Cardiac muscle cell (in vitro differentiated cells and primary cell): Measurements from ENCODE around the gene CAPN10. TPM values are rescaled to one million over a fixed set of nuclear protein-coding genes. Genes with fewer than 3 reads are reported as not detected.

Source experiments
- DNase-seq, 2 donors: peaks; one replicate each; pipeline versions ENCODE4 v3.0.0 to v3.0.0-alpha.2; 2010 to 2017; ENCODE audit warnings: low read depth in 1 of 2, low spot score in 1 of 2
- H3K27ac ChIP-seq: fragments of 200-600 bp; sonication (generic); 2 replicates; pipeline ENCODE4 v1.5.1; 2016
- H3K27me3 ChIP-seq: fragments of 200-600 bp; sonication (generic); 2 replicates; pipeline ENCODE4 v1.6.0; 2016; ENCODE audit warnings: control low read depth
- H3K36me3 ChIP-seq: fragments of 200-600 bp; sonication (generic); 2 replicates; pipeline ENCODE4 v1.5.1; 2016; ENCODE audit warnings: control low read depth
- H3K4me1 ChIP-seq: fragments of 200-600 bp; sonication (generic); 2 replicates; pipeline ENCODE4 v1.8.1; 2017; ENCODE audit warnings: low read depth, mild to moderate bottlenecking, mixed run types
- H3K4me3 ChIP-seq: fragments of 200-600 bp; sonication (generic); 2 replicates; pipeline ENCODE4 v1.5.1; 2016; ENCODE audit warnings: mild to moderate bottlenecking
- H3K9me3 ChIP-seq: fragments of 200-600 bp; sonication (generic); 2 replicates; pipeline ENCODE4 v1.5.1; 2017; ENCODE audit warnings: low read depth, mild to moderate bottlenecking, control low read depth
- CTCF ChIP-seq: IDR thresholded peaks from 2 replicates; pipeline ENCODE4 v1.5.1; 2012; ENCODE audit warnings: low read depth, mild to moderate bottlenecking, low read length
- polyA plus RNA-seq: library from polyadenylated mRNA; unstranded; fragments of >200 nt; fragmentation: Nextera tagmentation; extraction: Ambion mirVana; gene quantifications from 2 replicates; pipeline ENCODE4 v1.2.1, GENCODE V29; 2016
- total RNA-seq: library from RNA; depleted of rRNA; stranded (reverse); fragments of >200 nt; gene quantifications from 2 replicates; pipeline ENCODE4 v1.2.3, GENCODE V29; 2016

Gene CAPN10
- total and polyA plus RNA-seq, 2 experiments from 2014 or later, result 60.8 to 62.8 TPM

DNA sequence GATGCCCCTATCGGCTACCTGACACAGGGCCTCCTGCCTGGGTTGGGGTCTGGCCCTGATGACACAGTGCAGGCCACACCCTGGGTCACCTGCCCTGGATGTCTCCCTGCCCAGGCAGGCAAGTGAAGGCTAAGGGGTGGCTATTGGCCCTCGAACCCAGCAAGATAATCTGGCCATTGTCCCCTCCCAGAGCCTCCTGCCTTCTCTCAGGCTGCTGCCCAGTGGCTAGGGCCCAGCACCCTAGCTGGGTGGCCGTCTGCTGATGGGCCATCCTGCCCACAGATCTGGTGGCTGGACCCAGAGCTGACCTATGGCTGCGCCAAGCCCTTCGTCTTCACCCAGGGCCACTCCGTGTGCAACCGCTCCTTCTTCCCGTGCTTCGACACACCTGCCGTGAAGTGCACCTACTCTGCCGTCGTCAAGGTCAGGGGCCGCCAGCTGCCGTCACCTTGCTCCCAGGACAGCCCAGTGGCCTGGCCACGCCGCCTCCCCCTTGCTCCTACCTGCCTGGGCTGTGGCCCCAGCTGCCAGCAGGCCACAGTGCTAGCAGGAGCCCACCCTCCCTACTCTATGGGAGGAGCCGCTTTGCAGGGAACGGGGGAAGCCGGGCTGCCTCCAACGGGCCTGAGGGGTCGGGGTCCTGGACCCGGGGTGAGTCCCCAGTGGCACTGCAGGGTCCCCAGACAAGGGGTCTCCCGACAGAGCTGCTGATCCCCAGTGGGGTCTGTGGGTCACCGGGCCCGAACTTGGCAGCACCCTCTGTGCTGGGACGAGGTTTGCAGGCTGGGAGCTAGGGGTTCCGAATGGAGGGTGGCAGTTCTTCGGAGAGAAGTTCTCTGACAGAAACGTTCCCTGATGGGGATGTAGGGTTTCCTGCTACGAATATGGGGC lies 14.1 kb upstream of the CAPN10 start:
- peaks cover 4% of the 10 kb centered on the region for H3K4me1 ChIP-seq
- DNase-seq, result no peak

DNA sequence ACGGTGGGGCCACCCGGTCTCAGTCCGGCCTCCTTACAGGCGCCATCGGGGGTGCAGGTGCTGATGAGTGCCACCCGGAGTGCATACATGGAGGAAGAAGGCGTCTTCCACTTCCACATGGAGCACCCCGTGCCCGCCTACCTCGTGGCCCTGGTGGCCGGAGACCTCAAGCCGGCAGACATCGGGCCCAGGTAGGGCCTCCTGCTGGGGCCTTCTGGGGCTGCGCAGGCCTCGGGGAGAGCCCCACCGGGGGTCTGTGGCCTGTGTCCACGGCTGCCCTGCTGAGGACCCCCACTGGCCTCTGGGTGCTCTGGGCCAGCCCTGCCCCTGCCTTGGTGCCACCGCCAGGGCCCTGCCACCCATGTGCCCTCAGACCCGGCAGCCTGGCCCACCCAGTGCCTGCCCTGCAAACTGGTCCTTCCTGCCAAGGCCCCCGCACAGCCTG lies 13.4 kb upstream of the CAPN10 start:
- Histone ChIP-seq H3K4me1 (peaks cover 3% of the 10 kb centered on the region), H3K4me3 (no peak overlapping the region), H3K27ac (no peak overlapping the region), H3K27me3 (no peaks in the 10 kb centered on the region), H3K36me3 (peaks cover 3% of the 10 kb centered on the region), H3K9me3 (no peaks in the 10 kb centered on the region)
- no peak for DNase-seq
- TF ChIP-seq CTCF, result no peak

More for the DNA sequence above, 14.1 kb upstream of the CAPN10 start:
- no peak overlapping the region for H3K4me3 ChIP-seq
- H3K9me3 ChIP-seq, result no peaks in the 10 kb centered on the region
- no peaks in the 10 kb centered on the region for H3K27me3 ChIP-seq
- no peak for TF ChIP-seq CTCF
- no peak overlapping the region for H3K27ac ChIP-seq
- peaks cover 3% of the 10 kb centered on the region for H3K36me3 ChIP-seq

GRCh38 chr2:240573516-240574385 lies 12.8 kb upstream of the CAPN10 start:
- Histone ChIP-seq H3K9me3 (no peaks in the 10 kb centered on the region), H3K36me3 (peaks cover 3% of the 10 kb centered on the region), H3K27me3 (no peaks in the 10 kb centered on the region), H3K4me1 (peaks cover 3% of the 10 kb centered on the region), H3K4me3 (no peak overlapping the region), H3K27ac (no peak overlapping the region)
- no peak for DNase-seq
- no peak for TF ChIP-seq CTCF

DNA sequence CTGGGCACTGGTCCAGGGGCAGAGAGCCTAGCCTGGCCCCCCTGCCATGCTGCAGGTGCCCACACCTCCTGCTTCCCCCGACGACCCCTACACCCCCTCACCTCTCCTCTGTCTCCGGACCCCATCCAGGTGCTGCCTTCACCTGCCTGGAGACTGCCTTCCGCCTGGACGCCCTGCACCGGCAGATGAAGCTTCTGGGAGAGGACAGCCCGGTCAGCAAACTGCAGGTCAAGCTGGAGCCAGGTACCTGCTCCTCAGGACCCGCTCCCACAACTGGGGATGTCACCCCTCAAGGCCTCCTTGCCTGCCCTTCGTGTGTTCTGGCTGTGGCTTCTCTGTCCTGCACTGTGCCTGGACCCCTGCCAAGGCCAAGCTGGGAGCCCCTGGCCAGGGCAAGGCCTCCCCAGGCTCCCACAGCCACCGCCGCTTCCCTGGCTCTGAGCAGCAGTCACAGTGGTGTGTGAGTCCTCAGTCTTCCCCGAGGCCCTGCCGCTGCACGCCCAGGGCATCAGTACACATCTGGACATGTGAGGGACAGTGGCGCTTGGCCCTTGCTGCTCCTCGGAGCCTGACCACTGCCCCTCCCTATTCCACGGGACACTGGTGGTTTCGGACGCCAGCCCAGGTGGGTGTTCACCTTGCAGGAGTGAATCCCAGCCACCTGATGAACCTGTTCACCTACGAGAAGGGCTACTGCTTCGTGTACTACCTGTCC lies 12.0 kb upstream of the CAPN10 start:
- no peak for DNase-seq
- peaks cover 3% of the 10 kb centered on the region for H3K36me3 ChIP-seq
- H3K9me3 ChIP-seq, result no peaks in the 10 kb centered on the region
- H3K4me1 ChIP-seq, result no peaks in the 10 kb centered on the region
- H3K27me3 ChIP-seq, result no peaks in the 10 kb centered on the region
- no peak for TF ChIP-seq CTCF
- H3K4me3 ChIP-seq, result no peak overlapping the region
- no peak overlapping the region for H3K27ac ChIP-seq
